GM19025 (cell line): ENCODE measurements around the gene NTF3.
"Not testable (repeated sequence)": the region's sequence is repeated elsewhere in the genome, so short reads cannot be mapped to it uniquely, and the experiment has no call there.

Experiments used
- ATAC-seq: cut with Tn5 transposase; IDR thresholded peaks from one replicate; pipeline ENCODE4 v1.9.1; 2021; ENCODE audit warnings: mild to moderate bottlenecking, low read depth, moderate library complexity; ENCODE audit not compliant: unreplicated experiment

The NTF3 gene

GRCh38 chr12:5524116-5524768 is 92.3 kb downstream of the NTF3 start:
- ATAC-seq = no peak

- ATAC-seq = no peak
Observed at GRCh38 chr12:5524769-5525436, 93.0 kb downstream of the NTF3 start.

- no peak for ATAC-seq
Observed at GRCh38 chr12:5525783-5526367, 94.0 kb downstream of the NTF3 start.

DNA sequence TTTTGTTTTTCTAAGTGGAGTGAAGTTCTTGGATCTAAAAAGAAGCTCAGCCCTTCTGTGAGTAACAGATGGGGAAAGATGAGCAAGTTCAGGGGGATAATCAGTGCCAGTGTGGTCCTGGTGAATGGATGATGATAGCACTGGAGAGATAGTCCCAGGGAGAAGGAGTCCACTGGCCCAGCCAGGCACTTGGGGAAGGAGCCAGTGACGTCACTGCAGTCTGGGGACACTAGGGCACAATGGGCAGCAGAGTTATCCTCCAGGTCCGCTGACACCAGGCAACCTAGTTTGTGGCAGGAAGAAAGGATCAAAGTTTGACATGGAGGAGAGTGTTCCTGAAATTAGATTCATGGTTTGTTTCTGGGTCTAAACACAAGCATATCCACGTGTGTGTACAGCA is 101.5 kb downstream of the NTF3 start:
- no peak for ATAC-seq

DNA sequence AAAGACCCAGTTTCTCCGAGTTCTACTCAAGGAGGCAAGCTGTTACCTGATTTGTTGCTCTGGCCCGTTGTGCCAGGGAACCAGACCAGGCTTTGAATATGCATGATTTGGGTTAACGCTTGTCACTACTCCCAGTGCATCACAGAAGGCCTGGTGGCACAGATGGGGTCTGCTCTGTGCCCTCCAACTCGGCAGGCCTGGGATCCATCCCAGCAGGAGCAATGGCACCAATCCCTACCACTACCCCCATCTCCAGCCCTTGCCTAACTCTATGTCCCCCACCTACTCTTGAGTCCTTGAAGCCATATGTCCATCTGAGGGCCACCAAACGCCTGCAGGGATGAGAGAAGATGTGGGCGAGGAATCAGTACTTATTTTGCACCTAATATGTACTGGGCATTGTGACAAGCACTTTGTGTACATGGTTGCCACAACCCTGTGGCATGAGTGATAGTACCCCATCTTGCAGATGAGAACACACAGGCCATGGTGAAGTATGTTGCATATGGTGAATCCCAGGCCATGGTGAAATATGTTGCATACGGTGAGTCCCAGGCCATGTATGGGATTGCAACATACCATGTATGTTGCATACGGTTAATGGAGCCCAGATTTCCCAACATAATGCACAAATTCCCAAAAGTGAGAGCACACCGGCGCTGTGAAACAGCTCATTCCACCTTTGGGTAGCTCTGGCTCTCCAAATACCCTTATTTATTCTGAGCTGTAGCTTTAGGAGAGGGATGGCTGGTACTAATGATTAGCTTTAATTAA is 102.7 kb downstream of the NTF3 start:
- ATAC-seq = no peak

GRCh38 chr12:5535541-5535940 is 103.6 kb downstream of the NTF3 start:
- no peak for ATAC-seq

DNA sequence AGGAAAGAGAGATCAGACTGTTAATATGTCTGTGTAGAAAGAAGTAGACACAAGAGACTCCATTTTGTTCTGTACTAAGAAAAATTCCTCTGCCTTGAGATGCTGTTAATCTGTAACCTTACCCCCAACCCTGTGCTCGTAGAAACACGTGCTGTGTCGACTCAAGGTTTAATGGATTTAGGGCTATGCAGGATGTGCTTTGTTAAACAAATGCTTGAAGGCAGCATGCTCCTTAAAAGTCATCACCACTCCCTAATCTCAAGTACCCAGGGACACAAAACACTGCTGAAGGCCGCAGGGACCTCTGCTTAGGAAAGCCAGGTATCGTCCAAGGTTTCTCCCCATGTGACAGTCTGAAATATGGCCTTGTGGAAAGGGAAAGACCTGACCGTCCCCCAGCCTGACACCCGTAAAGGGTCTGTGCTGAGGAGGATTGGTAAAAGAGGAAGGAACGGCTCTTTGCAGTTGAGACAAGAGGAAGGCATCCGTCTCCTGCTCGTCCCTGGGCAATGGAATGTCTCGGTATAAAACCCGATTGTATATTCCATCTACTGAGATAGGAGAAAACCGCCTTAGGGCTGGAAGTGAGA is 105.2 kb downstream of the NTF3 start:
- ATAC-seq = not testable (repeated sequence)

DNA sequence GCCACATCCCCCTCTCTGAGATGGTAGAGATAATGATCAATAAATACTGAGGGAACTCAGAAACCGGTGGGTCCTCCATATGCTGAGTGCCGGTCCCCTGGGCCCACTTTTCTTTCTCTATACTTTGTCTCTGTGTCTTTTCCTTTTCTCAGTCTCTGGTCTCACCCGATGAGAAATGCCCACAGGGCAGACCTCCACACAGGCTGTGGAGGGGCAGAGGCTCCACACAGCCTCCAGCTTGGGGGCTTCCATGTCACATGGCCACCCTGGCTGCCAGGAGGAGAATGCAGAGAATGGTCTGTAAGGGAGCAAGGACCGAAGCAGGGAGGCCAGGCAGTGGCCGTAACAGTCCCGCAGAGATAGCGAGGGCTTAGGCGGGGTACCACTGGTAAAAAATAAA is 105.9 kb downstream of the NTF3 start:
- no peak for ATAC-seq
